HepG2 (cell line): ENCODE results near the gene KRT13. TPM values are rescaled to one million over a fixed set of nuclear protein-coding genes. Genes with fewer than 3 reads are reported as not detected.

Experiments
- ATAC-seq: fragments of 200-7000 bp; cut with Tn5 transposase; 3 replicates; pipeline ENCODE4 v1.9.1; 2020; ENCODE audit warnings: mild to moderate bottlenecking, moderate library complexity
- BruUV-seq: library from RNA; stranded (reverse); fragments of 400-500 nt; replicated peaks from 2 replicates; lab custom pipeline; 2021; lab: Mats Ljungman, UMichigan
- CTCF ChIA-PET: fragments of 300-600 bp; formaldehyde crosslinking; extraction: SDS; loops from one replicate; lab custom pipeline; 2021; ENCODE audit warnings: low total read pairs, inconsistent platforms, low intra/inter-chr PET ratio; lab: Yijun Ruan, JAX
- POLR2A ChIA-PET: fragments of 350-600 bp; sonication (Branson Sonifier 250); formaldehyde crosslinking; loops from one replicate; lab custom pipeline; 2020; ENCODE audit warnings: antibody characterized with exemption, inconsistent platforms; lab: Yijun Ruan, JAX
- DNase-seq: peaks from one replicate; pipeline ENCODE4 v3.0.0-alpha.2; 2015; ENCODE audit warnings: low spot score
- FAIRE-seq: peaks from 3 replicates; lab custom pipeline; 2011; peaks lifted over from hg19 to GRCh38; lab: Jason Lieb, UNC
- H2AFZ ChIP-seq: one replicate; pipeline ENCODE4 v1.6.1; 2011; ENCODE audit warnings: low read length, inconsistent platforms
- H3K27ac ChIP-seq: fragments of 300-600 bp; 3 replicates; pipeline ENCODE4 v1.8.0; 2011; ENCODE audit warnings: mixed run types, mild to moderate bottlenecking, mixed read lengths, low read length, inconsistent platforms; ENCODE audit not compliant: insufficient read depth; ENCODE audit errors: extremely low read length
- H3K27me3 ChIP-seq, 2 experiments: fragments of 200-600 bp in 1 of 2; 2 replicates in 1 of 2; 3 replicates in 1 of 2; pipeline versions ENCODE4 v1.6.0 to v1.8.0; 2011; ENCODE audit warnings: low read length in 2 of 2, mild to moderate bottlenecking in 2 of 2, moderate library complexity in 2 of 2, inconsistent platforms in 1 of 2; ENCODE audit not compliant: insufficient read depth in 2 of 2, control insufficient read depth in 1 of 2
- H3K36me3 ChIP-seq, 2 experiments: fragments of 200-600 bp in 1 of 2; replicated peaks in 1 of 2; 2 replicates in 1 of 2; 3 replicates in 1 of 2; pipeline versions ENCODE4 v1.5.1 to v1.8.0; 2011; ENCODE audit warnings: low read length in 2 of 2, inconsistent platforms in 1 of 2; ENCODE audit not compliant: insufficient read depth in 2 of 2, control insufficient read depth in 1 of 2
- H3K4me1 ChIP-seq: 2 replicates; pipeline ENCODE4 v1.5.1; 2012; ENCODE audit warnings: low read length, inconsistent platforms; ENCODE audit not compliant: insufficient read depth
- H3K4me2 ChIP-seq: 2 replicates; pipeline ENCODE4 v1.6.0; 2011; ENCODE audit warnings: low read depth, low read length, inconsistent platforms
- H3K4me3 ChIP-seq, 3 experiments: fragments of 200-600 bp in 1 of 3; sonication (generic), shearing (Covaris generic) in 1 of 3; replicated peaks in 1 of 3; 2 replicates each; pipeline ENCODE4 v1.5.1; 2011 to 2016; ENCODE audit warnings: low read length in 3 of 3, inconsistent platforms in 2 of 3, low read depth in 2 of 3, mild to moderate bottlenecking in 2 of 3, control low read depth in 1 of 3, mixed read lengths in 1 of 3; ENCODE audit not compliant: insufficient read depth in 1 of 3
- H3K79me2 ChIP-seq: one replicate; pipeline ENCODE4 v1.6.1; 2011; ENCODE audit warnings: low read length, inconsistent platforms; ENCODE audit not compliant: insufficient read depth
- H3K9ac ChIP-seq: 2 replicates; pipeline ENCODE4 v1.6.0; 2011; ENCODE audit warnings: mild to moderate bottlenecking, low read depth, low read length, inconsistent platforms; ENCODE audit not compliant: insufficient read depth
- H3K9me3 ChIP-seq: 2 replicates; pipeline ENCODE4 v1.5.1; 2012; ENCODE audit warnings: mild to moderate bottlenecking, low read length
- H4K20me1 ChIP-seq: 2 replicates; pipeline ENCODE4 v1.6.0; 2011; ENCODE audit warnings: inconsistent platforms, mild to moderate bottlenecking, low read length, moderate library complexity; ENCODE audit not compliant: insufficient read depth
- ARID4A ChIP-seq: sonication (generic); formaldehyde crosslinking; IDR thresholded peaks from 2 replicates; pipeline ENCODE4 v1.5.0; 2020; ENCODE audit warnings: mild to moderate bottlenecking, missing genetic modification reagents, borderline replicate concordance
- KLF9 ChIP-seq: IDR thresholded peaks from 2 replicates; pipeline ENCODE4 v1.6.1; 2016; ENCODE audit warnings: low read depth
- MXD4 ChIP-seq: IDR thresholded peaks from 2 replicates; pipeline ENCODE4 v1.6.1; 2016; ENCODE audit warnings: mild to moderate bottlenecking, missing biosample characterization, missing genetic modification reagents
- PHF8 ChIP-seq: sonication (generic); formaldehyde crosslinking; IDR thresholded peaks from 2 replicates; pipeline ENCODE4 v1.5.0; 2020; ENCODE audit warnings: missing genetic modification reagents
- RERE ChIP-seq: IDR thresholded peaks from 2 replicates; pipeline ENCODE4 v1.6.1; 2016; ENCODE audit warnings: low read depth, missing genetic modification reagents, missing compliant biosample characterization
- ZMYM3 ChIP-seq: sonication (generic); formaldehyde crosslinking; IDR thresholded peaks from 2 replicates; pipeline ENCODE4 v1.5.1; 2020; ENCODE audit warnings: mild to moderate bottlenecking, missing genetic modification reagents
- ZNF546 ChIP-seq: sonication (generic); formaldehyde crosslinking; conservative IDR thresholded peaks from 2 replicates; pipeline ENCODE4 v1.8.1; 2023; ENCODE audit warnings: mild to moderate bottlenecking, missing genetic modification reagents
- ZNF660 ChIP-seq: sonication (generic); formaldehyde crosslinking; IDR thresholded peaks from 2 replicates; pipeline ENCODE4 v1.5.1; 2020; ENCODE audit warnings: mild to moderate bottlenecking, low read depth, missing genetic modification reagents, borderline replicate concordance
- WGBS: methylation state at CpG from one replicate; pipeline ENCODE4 v1.1.6; 2017; ENCODE audit warnings: low lambda C conversion rate; 5-methylcytosine and 5-hydroxymethylcytosine counted together
- in situ Hi-C: cut with HindIII; loops from 2 replicates; pipeline ENCODE4 v1.10.0; 2017; ENCODE audit warnings: low pct_unique_long_range_greater_than_20kb; ENCODE audit not compliant: extremely low pct_ligation_motif_present
- intact Hi-C: fragments of 100-400 bp; cut with micrococcal nuclease; formaldehyde crosslinking; loops from one replicate; pipeline ENCODE4 v1.10.0; 2022; ENCODE audit not compliant: unreplicated experiment
- polyA plus RNA-seq, 8 experiments: library from polyadenylated mRNA; depleted of rRNA in 3 of 8; stranded (reverse) in 7 of 8; unstranded in 1 of 8; fragments of >200 nt; fragmentation: Illumina TruSeq in 4 of 8; extraction: Trizol in 4 of 8; gene quantifications; 2 replicates each; pipeline versions ENCODE4 v1.2.1 to v1.2.3, GENCODE V29; 2011 to 2016; ENCODE audit warnings: low read depth in 4 of 8, missing spikeins in 1 of 8, mixed read lengths in 1 of 8; ENCODE audit not compliant: insufficient read depth in 1 of 8
- total RNA-seq, 5 experiments: library from RNA; depleted of rRNA; stranded (reverse); fragments of >200 nt; fragmentation: Illumina TruSeq; extraction: Trizol; gene quantifications; 2 replicates each; pipeline ENCODE4 v1.2.3, GENCODE V29; 2016; ENCODE audit warnings: low read depth in 1 of 5
- TF ChIP-seq, protein P1 (sequence below): sonication (generic); formaldehyde crosslinking; IDR thresholded peaks from 2 replicates; pipeline ENCODE4 v1.5.0; 2020; ENCODE audit warnings: missing genetic modification reagents, mild to moderate bottlenecking, borderline replicate concordance
- TF ChIP-seq, protein P2 (sequence below): sonication (generic); formaldehyde crosslinking; IDR thresholded peaks from 2 replicates; pipeline ENCODE4 v1.5.0; 2020; ENCODE audit warnings: mild to moderate bottlenecking, missing genetic modification reagents, moderate library complexity

KRT13 gene
- total and polyA plus RNA-seq, 2 of the 13 experiments (the other 11 are each of a cell fraction or from before 2014, with no cell fraction given), result not detected

DNA sequence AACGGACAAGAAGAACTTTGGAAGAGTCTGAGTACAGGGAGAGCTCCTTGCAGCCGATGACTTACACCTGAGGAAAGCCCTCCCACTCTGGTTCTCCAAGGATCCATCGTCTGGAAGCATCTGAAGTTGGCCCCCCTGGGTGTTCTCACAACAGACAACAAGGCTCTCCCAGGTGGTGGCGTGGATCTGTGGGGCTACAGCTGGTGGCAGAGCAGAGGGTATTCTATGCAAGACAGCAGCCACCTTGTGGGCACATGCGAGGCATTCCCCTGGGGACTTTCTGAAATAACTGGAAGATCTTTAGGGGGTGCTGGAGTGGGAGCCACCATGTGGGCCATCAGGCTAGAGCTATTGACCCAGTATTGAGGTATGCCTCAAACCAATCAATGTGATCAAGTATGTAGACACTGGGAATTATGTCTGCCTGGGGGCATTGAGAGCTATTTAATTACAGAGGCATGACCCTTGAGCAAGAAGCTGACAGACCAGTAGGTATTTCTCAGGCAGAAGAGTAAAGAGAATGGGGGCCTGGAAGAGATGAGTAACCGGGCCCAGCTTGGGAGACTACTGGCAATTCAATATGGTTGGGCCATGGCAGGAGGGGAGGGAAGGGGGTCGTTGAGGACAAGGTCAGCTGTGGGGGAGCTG is 29.6 kb upstream of the KRT13 start:
- no TSS peak for BruUV-seq
- Histone ChIP-seq H3K27me3 (peaks cover 0 to 9% of the 10 kb centered on the region in 2 experiments; a peak in 2 of 5 replicates), H3K4me2 (no peak overlapping the region), H3K4me1 (peaks cover 64% of the 10 kb centered on the region), H3K9ac (no peak overlapping the region), H3K36me3 (no peaks in the 10 kb centered on the region), H3K9me3 (no peaks in the 10 kb centered on the region), H4K20me1 (no peaks in the 10 kb centered on the region), H3K27ac (no peak overlapping the region), H2AFZ (no peak overlapping the region), H3K4me3 (no peak overlapping the region), H3K79me2 (no peaks in the 10 kb centered on the region)
- POLR2A ChIA-PET, result no interaction called here
- DNase-seq, result no peak
- no peak for FAIRE-seq
- in situ Hi-C loops (no loop called here), intact Hi-C loops (loop anchor here (10.0 kb wide), 1 partner anchor 120 kb away; no protein-coding TSS in a partner anchor)
- CTCF ChIA-PET, result interaction anchor here (1.3 to 1.7 kb wide), 2 partner anchors 14 to 48 kb away, joined by 3 read pairs; no protein-coding TSS in a partner anchor
- no peak for ATAC-seq
- WGBS, result 27% methylated on average over 5 of the region's 7 CpGs
- TF ChIP-seq, protein P1, sequence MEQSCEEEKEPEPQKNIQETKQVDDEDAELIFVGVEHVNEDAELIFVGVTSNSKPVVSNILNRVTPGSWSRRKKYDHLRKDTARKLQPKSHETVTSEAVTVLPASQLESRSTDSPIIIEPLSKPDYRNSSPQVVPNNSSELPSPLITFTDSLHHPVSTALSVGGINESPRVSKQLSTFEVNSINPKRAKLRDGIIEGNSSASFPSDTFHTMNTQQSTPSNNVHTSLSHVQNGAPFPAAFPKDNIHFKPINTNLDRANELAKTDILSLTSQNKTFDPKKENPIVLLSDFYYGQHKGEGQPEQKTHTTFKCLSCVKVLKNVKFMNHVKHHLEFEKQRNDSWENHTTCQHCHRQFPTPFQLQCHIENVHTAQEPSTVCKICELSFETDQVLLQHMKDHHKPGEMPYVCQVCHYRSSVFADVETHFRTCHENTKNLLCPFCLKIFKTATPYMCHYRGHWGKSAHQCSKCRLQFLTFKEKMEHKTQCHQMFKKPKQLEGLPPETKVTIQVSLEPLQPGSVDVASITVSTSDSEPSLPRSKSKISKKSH (CRISPR knock-in tag), result no peak
- TF ChIP-seq, protein P2, sequence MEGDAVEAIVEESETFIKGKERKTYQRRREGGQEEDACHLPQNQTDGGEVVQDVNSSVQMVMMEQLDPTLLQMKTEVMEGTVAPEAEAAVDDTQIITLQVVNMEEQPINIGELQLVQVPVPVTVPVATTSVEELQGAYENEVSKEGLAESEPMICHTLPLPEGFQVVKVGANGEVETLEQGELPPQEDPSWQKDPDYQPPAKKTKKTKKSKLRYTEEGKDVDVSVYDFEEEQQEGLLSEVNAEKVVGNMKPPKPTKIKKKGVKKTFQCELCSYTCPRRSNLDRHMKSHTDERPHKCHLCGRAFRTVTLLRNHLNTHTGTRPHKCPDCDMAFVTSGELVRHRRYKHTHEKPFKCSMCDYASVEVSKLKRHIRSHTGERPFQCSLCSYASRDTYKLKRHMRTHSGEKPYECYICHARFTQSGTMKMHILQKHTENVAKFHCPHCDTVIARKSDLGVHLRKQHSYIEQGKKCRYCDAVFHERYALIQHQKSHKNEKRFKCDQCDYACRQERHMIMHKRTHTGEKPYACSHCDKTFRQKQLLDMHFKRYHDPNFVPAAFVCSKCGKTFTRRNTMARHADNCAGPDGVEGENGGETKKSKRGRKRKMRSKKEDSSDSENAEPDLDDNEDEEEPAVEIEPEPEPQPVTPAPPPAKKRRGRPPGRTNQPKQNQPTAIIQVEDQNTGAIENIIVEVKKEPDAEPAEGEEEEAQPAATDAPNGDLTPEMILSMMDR, result 0 out of 2 replicates have a peak, but pooled peaks have one; percentile 8
- TF ChIP-seq ARID4A (CRISPR knock-in tag) (no peak), RERE (no peak), MXD4 (CRISPR knock-in tag) (no peak), ZNF660 (CRISPR knock-in tag) (no peak), ZNF546 (no peak), KLF9 (CRISPR knock-in tag) (no peak), ZMYM3 (CRISPR knock-in tag) (no peak), PHF8 (CRISPR knock-in tag) (no peak)
